EH (cell line): ENCODE data around the gene PBX2.
"Not testable (repeated sequence)": the region's sequence is repeated elsewhere in the genome, so short reads cannot be mapped to it uniquely, and the experiment has no call there.

ENCODE experiments used
- DNase-seq: peaks from one replicate; pipeline ENCODE4 v3.0.0-alpha.2; 2015; ENCODE audit warnings: low read depth

Gene PBX2

DNA sequence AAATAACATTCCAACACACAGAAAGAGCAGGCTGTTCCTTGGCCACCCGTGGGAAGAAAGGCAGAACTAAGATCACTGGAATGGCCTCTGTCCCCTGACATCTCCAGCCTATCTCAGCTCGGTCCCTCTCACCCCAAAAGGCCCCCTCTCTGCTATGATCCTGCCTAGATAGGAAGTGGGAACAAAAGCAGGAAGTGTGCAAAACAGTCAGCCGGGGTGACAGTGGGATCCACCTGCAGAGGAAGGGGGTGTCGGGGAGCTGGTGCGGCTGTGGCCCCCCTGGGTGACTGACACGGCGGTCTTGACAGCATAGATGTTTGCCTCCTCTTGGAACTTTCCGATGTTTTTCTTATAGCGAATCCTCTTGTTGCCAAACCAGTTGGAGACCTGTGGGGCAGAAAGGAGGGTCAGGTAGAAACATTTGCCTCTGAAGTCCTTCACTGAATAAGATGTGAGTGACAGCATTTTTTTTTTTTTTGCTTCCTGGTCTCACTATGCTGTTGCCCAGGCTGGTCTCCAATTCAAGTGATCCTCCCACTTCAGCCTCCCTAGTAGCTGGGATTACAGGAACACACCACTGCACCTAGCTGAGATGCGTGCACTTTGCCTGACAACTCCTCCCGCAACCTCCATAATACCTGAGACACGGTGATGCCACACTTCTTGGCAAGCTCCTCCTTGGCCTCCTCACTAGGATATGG, 2.8 kb downstream of the PBX2 start:
- no peak for DNase-seq

DNA sequence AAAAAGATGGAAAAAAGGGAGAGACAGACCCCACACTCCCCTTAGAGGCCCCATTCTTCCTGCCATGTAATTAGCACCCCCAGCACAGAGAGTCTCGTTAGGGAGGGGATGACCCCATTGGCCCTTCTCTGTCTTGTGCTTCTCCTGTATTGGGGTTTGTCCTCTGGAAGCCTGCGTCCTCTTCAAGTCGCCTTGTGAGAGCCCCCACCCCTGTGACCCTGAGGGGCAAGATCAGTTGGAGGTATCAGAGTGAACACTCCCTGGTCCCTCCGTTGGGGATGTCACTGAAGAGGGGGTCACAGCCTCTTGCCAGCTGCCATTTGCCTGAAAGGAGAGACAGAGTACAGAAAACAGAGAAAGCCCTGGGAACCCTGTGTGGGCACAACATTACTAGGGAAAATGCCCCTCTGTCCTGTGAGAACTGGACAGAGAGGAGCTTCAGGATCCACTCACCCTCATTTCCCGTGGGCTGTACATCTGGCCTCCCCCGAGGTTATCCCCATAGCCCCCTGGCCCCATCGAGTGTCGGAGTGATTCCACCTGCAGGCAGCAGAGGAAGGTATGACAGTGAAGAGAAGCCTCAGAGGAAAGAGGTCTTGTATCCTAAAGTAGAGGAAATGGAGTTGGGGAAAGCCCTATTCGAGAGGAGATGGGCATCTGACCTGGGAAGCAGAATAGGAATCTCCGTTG, 3.7 kb downstream of the PBX2 start:
- not testable (repeated sequence) for DNase-seq

DNA sequence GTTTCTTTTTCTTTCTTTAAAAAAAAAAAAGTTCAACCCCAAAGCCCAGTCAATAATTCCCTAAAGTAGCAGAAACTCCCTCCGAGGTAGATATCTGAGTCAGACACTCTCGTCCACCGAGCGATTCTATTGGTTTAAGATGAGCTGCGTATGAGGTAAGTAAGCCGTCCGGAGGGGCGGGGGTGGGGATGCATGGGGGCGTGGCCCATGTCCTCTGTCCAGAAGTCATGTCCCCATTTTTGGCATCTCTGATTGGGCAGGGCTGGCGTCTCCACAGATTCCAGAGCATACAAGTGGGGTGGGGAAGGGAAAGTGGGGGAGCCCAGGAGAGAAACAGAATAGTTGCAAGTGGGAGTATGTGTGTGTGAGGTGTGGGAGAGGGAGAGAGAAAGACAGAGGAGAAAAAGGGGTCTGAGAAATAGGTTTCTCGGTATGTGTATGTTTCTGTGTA, 4.3 kb downstream of the PBX2 start:
- peak; percentile 94 for DNase-seq

DNA sequence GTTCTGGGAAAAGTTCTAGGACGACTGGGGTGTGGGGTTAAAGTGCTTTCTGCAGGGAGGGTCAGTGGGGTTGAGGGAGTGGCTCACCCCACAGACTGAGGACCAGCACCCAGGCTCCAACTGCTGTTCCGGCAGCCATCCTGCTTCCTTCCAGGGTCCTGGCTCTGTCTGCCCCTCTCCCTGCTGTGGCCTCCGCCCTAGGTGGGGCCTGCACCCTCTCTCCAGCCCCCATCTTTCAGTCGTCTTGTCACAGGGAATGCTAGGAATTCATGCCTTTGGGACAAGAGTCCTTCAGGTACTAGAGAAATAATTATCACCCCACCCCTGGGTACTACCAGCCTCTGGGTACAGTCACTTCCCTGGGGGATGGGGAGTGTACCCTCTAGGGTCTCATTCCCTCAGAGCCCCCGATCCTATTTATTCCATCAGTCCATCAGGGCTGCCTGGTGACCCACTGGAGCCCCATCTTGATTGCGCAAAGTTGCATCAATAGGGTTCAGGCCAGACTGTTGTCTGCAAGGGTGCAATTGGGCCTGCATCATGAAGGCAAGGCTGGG, 5.8 kb downstream of the PBX2 start, which contains the start of gene AGER:
Gene AGER, minus strand, starts transcription at position 170 of the 557 bp plus-strand sequence. Its CDS starts 31 bp downstream, at position 139.
- no peak for DNase-seq

DNA sequence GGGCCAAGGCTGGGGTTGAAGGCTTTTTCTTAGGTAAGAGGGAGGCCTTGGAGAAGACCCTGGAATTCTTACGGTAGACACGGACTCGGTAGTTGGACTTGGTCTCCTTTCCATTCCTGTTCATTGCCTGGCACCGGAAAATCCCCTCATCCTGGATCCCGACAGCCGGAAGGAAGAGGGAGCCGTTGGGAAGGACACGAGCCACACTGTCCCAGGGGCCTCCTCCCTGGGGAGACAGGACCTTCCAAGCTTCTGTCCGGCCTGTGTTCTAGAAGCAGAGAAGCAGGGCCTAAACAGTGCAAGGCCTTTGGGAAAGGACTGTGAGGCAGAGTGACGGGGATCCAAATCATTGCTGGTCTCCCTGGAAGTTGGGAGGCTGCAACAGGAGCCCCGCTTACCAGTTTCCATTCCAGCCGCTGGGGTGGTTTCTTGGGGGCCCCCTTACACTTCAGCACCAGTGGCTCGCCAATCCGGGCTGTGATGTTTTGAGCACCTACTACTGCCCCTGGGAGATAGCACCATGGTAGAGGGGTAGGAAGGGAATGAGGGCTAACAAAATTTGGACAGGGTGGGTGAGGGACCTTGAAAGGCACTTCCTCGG, 6.4 kb downstream of the PBX2 start:
- DNase-seq, result no peak

DNA sequence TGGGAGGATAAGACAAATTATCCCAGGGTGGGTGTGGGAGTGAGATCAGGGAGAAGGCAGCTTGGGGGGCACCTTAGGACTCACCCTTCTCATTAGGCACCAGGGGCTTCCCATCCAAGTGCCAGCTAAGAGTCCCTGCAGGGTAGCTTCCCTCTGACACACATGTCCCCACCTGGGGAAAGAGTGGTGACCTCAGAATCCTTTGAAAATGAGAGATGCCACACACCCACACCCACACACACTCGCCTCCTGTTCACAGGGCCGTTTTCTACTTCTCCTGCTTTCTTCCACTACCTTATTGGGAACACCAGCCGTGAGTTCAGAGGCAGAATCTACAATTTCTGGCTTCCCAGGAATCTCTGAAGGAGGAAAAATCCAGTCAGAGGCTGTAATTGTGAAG, 7.0 kb downstream of the PBX2 start:
- DNase-seq, result no peak

DNA sequence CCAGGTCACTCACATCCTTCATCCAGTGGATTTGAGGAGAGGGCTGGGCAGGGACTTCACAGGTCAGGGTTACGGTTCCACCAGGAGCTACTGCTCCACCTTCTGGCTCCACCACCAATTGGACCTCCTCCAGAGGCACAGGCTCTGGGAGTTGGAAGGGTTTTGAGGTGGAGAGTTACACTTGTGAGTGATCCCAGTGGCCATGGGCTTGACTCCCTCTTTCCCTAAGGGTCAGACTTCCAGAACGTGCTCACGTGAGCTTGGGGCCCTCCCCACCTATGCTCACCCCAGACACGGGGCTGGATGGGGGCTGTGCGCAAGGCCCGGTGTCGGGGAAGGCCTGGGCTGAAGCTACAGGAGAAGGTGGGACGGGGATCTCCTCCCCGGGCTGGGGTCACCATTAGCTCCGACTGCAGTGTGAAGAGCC, 7.4 kb downstream of the PBX2 start:
- no peak for DNase-seq

DNA sequence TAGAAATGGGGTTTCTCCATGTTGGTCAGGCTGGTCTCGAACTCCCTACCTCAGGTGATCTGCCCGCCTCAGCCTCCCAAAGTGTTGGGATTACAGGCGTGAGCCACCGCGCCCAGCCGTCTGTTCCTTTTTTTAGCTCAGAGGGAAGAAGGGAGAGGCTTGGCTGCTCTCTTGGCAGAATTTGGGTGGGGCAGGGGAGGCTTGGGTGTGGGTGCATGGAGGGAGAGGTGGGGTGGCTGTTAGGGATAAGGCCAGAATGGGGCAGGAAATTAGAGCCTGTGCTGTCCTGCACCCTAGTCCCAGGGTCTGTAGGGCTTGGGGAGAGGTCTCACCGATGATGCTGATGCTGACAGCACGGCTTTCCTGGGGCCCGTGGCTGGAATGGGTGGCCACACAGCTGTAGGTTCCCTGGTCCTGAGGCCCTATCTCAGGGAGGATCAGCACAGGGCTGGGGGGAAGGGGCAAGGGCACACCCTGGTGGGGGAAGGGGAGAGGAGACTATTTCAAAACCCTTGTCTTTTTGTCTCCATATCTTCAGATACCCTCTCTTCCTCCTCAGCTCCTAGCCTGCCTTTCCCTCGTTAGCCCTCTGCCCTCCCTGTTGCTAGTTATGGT, 8.0 kb downstream of the PBX2 start:
- no peak for DNase-seq

DNA sequence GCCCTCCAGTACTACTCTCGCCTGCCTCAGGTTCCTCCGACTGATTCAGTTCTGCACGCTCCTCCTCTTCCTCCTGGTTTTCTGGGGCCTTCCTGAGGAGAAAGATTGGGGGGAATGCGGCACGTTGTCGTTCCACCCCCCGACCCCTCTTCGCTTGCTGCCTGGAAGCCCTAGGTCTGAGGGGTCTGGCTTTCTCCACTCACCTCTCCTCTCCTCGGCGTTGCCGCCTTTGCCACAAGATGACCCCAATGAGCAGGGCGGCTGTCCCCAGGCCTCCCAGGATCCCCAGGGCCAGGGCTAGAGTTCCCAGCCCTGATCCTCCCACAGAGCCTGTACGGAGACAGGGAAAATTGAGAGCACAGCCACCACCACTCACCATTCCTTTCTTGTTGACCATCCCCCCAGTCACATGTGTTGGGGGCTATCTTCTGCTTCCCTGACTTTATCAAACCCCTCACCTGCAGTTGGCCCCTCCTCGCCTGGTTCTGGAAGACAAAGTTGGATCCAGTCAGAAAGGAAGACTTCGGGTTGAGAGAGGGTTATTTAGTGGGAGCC, 8.8 kb downstream of the PBX2 start:
- DNase-seq, result no peak

DNA sequence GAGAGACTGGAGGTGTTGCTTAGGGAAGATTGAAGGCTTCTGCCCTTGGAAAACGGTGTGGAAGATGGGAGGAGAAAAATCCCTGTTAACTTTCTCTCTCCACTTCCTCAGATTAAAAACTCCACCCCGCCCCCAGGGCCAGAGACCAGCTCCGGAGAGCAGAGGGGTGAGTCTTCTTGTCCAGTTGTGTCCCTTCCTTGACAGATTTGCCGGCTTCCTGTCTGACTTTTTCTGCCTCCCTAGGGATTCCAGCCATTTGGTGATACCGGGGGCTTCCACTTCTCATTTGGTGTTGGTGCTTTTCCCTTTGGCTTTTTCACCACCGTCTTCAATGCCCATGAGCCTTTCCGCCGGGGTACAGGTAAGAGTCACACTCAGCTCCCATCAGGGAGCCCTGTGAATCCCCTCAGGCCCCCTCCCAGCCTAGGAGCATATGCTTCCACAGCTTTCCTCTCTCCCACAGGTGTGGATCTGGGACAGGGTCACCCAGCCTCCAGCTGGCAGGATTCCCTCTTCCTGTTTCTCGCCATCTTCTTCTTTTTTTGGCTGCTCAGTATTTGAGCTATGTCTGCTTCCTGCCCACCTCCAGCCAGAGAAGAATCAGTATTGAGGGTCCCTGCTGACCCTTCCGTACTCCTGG, 10.1 kb downstream of the PBX2 start:
- DNase-seq, result no peak

DNA sequence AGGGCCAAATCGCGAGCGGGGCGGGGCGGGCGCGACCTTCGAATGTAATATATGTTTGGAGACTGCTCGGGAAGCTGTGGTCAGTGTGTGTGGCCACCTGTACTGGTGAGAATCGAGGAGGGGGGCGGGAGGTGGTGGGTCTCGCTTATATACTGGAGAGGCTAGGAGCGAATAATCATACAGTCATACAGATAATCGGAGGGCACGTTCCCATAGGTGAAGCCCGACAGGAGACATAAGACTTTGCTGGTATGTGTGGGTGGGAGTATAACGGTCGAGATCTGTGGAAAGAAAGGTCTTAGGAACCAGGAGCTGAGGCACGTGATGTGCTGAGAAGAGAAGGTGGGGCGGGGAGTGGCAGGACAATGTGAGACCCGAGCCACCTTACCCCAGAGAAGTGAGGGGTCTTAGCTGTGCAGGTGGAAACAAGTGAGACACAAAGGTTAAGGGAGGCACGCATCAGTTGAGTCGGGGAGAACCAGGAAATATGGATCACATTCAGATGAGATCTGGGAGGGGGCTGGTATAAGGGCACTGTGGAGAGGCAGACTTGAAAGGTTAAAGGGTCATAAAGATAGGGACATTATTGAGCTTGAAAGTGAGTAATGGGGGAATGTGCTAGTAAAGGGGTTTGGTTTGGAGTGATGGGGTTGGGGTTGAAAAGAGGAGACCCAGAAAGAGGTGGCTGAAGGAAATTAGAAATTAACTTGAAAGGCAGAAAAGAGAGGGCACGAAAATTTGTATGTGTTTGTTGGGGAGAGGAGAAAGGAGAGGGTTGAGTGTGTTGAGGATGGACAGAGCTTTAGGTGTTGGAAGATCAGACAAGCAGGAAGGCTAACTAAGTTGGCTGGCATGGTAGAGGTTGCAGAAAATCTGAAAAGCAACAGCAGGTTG, 11.2 kb downstream of the PBX2 start:
- DNase-seq, result no peak

DNA sequence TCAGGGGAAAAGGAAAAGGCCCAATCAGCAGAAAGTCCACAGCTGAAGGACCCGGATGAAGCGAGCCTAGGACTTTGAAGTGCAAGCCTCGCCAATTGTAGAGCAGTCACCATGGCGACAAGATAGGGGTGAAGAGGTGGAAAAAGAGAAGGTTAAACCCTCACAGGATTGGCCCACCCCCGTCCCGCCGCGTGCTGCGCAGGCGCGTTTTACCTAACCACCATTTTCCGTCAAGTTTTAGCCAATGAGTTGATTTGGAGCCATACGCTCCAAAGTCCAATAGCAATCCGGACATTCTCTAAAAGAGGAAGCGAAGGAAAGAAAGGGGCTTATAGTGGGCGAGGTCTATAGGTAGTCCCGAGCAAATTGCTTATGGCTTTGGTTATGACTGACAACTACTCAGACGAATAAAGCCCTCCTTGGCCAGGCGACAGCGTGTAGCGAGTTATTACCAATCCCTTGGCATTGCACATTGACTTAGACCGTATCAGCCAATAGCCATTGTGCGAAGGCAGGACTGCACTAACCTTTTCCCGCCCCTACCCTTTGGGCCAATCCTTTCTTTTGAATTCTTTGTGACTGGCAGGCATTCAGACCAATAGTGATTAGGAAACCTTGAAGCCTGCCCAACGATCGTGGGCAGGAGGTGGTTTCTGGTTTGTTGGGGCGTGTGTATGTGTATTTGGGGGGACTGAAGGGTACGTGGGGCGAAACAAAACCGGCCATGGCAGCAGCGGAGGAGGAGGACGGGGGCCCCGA, 12.0 kb downstream of the PBX2 start, which contains the start of gene RNF5:
Gene RNF5, plus strand, starts transcription at position 618 of the 759 bp plus-strand sequence. Its CDS starts 107 bp downstream, at position 725.
- peak; percentile 100 for DNase-seq

DNA sequence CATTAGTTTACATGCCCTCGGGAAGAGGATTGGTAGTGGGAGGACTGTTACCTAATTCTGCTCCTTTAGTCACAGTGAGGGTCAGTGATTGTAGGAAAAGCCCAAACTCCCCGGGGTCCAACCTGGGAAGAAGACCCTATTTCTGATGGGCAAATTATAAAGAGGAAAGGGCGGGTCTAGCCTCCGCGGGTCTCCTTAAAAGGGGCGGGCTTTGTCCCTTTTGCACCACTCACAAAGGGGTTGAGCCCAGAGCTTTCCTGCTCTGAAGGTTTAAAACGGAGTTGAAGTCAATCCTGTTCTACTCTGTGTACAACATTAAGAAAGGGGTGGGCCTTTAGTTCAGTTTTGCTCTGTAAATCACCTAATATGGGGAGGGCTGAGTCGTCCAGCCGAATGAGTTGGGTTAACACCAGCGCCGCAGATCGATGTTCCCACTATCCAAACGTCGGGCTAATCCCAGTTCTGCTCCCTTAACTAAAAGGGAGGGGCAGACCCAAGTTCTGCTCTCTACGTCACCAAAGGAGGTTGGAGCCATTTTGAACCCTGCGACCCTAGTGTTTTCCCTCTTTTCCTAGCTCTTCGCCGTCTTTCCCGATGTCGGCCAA, 12.7 kb downstream of the PBX2 start:
- no peak for DNase-seq

DNA sequence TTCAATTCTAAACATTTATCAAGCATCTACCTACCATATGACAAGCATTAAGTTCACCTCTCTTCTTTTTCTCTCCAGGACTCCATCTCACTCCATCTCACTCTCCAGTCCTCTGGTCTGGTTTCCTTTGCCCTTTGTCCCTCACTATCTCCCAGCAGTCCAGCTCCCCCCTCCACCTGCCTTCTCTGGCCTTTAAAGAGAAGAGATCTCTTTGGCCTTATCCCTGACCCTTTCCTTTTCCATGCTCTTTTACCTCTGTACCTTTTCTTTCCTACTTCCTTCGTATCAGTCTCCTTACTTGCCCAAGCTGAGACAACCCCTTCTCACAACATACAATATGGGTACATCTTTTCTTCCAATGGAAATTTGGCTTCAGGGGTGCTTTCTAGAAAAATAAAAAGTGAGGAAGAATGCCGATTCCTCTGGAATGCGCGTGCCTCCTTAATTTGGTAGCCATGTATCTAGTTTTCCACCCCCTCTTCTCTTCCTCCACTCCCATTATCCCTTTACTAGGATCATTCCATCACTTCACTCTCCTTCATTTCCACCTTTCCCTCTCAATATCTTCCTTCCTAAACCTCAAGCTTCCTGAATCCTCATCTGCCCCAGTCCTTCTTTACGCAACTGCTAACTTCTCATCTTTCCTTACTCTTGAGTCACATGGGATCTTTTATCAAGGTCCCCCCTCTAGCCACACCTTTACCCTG, 13.4 kb downstream of the PBX2 start:
- peak; percentile 66 for DNase-seq

DNA sequence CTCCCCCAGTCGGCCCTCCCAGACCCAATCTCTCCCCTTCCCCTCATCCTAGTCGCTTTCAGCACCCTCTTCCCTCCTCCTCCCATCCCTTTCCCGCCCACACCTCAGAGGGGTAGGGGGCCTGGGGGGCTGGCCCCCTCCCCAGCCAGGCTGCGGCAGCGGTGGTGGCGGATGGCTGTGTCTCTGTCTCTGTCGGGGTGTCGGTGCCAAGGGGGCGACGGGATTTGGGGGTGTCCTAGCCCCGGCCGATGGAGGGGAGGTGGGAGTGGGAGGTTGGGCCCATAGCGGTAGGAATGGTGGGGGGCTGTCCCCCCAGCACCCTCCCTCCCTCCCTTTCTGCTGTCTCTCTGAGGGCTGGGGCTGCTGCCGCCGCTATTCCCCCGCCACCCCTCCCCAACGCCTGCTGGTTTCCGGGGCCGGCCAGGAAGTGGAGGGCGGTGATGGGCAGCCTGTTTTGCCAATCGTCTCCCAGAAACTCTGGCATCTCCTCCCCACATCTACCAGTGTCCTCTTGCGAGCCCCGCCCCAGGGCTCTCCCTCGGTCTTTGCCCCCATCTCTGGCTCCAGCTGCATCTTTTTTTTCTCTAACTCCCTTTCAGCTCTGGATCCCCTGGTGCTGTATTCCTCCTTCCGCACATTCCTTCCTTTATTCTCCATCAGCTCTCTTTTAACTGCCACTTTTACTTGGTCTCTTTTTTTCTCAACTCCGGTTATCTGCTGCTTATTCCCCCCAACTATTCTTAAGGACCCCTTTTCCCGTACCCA, 14.1 kb downstream of the PBX2 start, which contains the start of gene AGPAT1:
Gene AGPAT1, minus strand, starts transcription at position 374 of the 765 bp plus-strand sequence. CDS start 4,588 bp downstream, outside the sequence.
- peak; percentile 98 for DNase-seq

DNA sequence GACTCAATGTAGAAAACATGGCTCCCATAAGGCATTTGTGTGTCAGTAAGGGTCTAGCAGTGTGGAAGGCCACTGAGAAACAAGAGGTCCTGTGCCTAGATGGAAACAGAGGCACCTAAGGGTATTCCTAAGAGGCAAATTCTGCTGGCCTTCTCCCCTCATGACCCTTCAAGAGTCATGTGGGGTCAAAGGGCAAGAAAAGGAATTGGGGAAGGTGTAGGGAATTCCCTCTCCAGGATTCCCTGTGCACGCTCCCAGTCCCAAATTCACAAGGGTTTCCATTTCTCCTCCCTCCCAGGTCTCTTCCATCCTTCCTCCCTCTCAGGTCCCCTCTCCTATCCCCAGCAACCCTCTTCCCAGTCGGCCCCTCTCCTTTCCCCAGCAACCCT, 14.7 kb downstream of the PBX2 start:
- no peak for DNase-seq

DNA sequence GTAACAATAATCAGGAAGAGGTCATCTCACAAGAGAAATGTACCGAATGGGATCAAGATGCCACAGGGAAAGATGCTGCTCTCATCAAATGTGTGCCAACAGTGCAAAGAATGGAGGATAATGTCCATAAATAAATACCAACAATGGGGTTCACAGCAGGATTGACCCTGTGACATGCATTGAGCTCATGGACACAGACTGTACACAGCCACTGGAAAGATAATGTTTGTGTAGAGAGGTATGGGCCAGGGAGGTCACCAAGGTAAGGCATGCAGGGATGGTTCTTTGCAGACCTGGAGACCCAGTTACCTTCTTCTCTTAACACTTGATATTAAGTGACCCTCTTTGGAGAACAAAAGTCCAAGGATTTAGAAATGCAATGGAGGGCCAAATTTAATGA, 15.6 kb downstream of the PBX2 start:
- no peak for DNase-seq
